HepG2 (cell line): ENCODE data around the gene PPP1R13L. TPM values are rescaled to one million over a fixed set of nuclear protein-coding genes. Genes with fewer than 3 reads are reported as not detected.

Experiments
- ATAC-seq: fragments of 200-7000 bp; cut with Tn5 transposase; 3 replicates; pipeline ENCODE4 v1.9.1; 2020; ENCODE audit warnings: mild to moderate bottlenecking, moderate library complexity
- Bru-seq: library from RNA; stranded (reverse); fragments of 400-500 nt; gene quantifications from one replicate; lab custom pipeline; 2021; lab: Mats Ljungman, UMichigan
- BruChase-seq, 2 experiments: library from RNA; stranded (reverse); fragments of 400-500 nt; gene quantifications; one replicate each; lab custom pipeline; 2021; lab: Mats Ljungman, UMichigan
- BruUV-seq: library from RNA; stranded (reverse); fragments of 400-500 nt; replicated peaks from 2 replicates; lab custom pipeline; 2021; lab: Mats Ljungman, UMichigan
- CTCF ChIA-PET: fragments of 300-600 bp; formaldehyde crosslinking; extraction: SDS; loops from one replicate; lab custom pipeline; 2021; ENCODE audit warnings: low total read pairs, inconsistent platforms, low intra/inter-chr PET ratio; lab: Yijun Ruan, JAX
- POLR2A ChIA-PET: fragments of 350-600 bp; sonication (Branson Sonifier 250); formaldehyde crosslinking; loops from one replicate; lab custom pipeline; 2020; ENCODE audit warnings: antibody characterized with exemption, inconsistent platforms; lab: Yijun Ruan, JAX
- DNase-seq: peaks from one replicate; pipeline ENCODE4 v3.0.0-alpha.2; 2015; ENCODE audit warnings: low spot score
- FAIRE-seq: peaks from 3 replicates; lab custom pipeline; 2011; peaks lifted over from hg19 to GRCh38; lab: Jason Lieb, UNC
- H2AFZ ChIP-seq: one replicate; pipeline ENCODE4 v1.6.1; 2011; ENCODE audit warnings: low read length, inconsistent platforms
- H3K27ac ChIP-seq: fragments of 300-600 bp; 3 replicates; pipeline ENCODE4 v1.8.0; 2011; ENCODE audit warnings: mixed run types, mild to moderate bottlenecking, mixed read lengths, low read length, inconsistent platforms; ENCODE audit not compliant: insufficient read depth; ENCODE audit errors: extremely low read length
- H3K27me3 ChIP-seq, 2 experiments: fragments of 200-600 bp in 1 of 2; 2 replicates in 1 of 2; 3 replicates in 1 of 2; pipeline versions ENCODE4 v1.6.0 to v1.8.0; 2011; ENCODE audit warnings: low read length in 2 of 2, mild to moderate bottlenecking in 2 of 2, moderate library complexity in 2 of 2, inconsistent platforms in 1 of 2; ENCODE audit not compliant: insufficient read depth in 2 of 2, control insufficient read depth in 1 of 2
- H3K36me3 ChIP-seq, 2 experiments: fragments of 200-600 bp in 1 of 2; replicated peaks in 1 of 2; 2 replicates in 1 of 2; 3 replicates in 1 of 2; pipeline versions ENCODE4 v1.5.1 to v1.8.0; 2011; ENCODE audit warnings: low read length in 2 of 2, inconsistent platforms in 1 of 2; ENCODE audit not compliant: insufficient read depth in 2 of 2, control insufficient read depth in 1 of 2
- H3K4me1 ChIP-seq: 2 replicates; pipeline ENCODE4 v1.5.1; 2012; ENCODE audit warnings: low read length, inconsistent platforms; ENCODE audit not compliant: insufficient read depth
- H3K4me2 ChIP-seq: 2 replicates; pipeline ENCODE4 v1.6.0; 2011; ENCODE audit warnings: low read depth, low read length, inconsistent platforms
- H3K4me3 ChIP-seq, 3 experiments: fragments of 200-600 bp in 1 of 3; sonication (generic), shearing (Covaris generic) in 1 of 3; replicated peaks in 1 of 3; 2 replicates each; pipeline ENCODE4 v1.5.1; 2011 to 2016; ENCODE audit warnings: low read length in 3 of 3, inconsistent platforms in 2 of 3, low read depth in 2 of 3, mild to moderate bottlenecking in 2 of 3, control low read depth in 1 of 3, mixed read lengths in 1 of 3; ENCODE audit not compliant: insufficient read depth in 1 of 3
- H3K79me2 ChIP-seq: one replicate; pipeline ENCODE4 v1.6.1; 2011; ENCODE audit warnings: low read length, inconsistent platforms; ENCODE audit not compliant: insufficient read depth
- H3K9ac ChIP-seq: 2 replicates; pipeline ENCODE4 v1.6.0; 2011; ENCODE audit warnings: mild to moderate bottlenecking, low read depth, low read length, inconsistent platforms; ENCODE audit not compliant: insufficient read depth
- H3K9me3 ChIP-seq: 2 replicates; pipeline ENCODE4 v1.5.1; 2012; ENCODE audit warnings: mild to moderate bottlenecking, low read length
- H4K20me1 ChIP-seq: 2 replicates; pipeline ENCODE4 v1.6.0; 2011; ENCODE audit warnings: inconsistent platforms, mild to moderate bottlenecking, low read length, moderate library complexity; ENCODE audit not compliant: insufficient read depth
- CREB1 ChIP-seq, 2 experiments: fragments of 450-650 bp in 1 of 2; IDR thresholded peaks; 2 replicates each; pipeline ENCODE4 v1.6.1; 2016 to 2017; ENCODE audit warnings: control low read depth in 1 of 2, mild to moderate bottlenecking in 1 of 2, missing compliant biosample characterization in 1 of 2, missing genetic modification characterization in 1 of 2
- ZHX2 ChIP-seq, 2 experiments: sonication (generic) in 1 of 2; formaldehyde crosslinking in 1 of 2; IDR thresholded peaks; 2 replicates each; pipeline versions ENCODE4 v1.6.1 to v1.9.0; 2014 to 2022; ENCODE audit warnings: antibody characterized with exemption in 1 of 2, borderline replicate concordance in 1 of 2, inconsistent platforms in 1 of 2, low read depth in 1 of 2, missing genetic modification reagents in 1 of 2
- ZNF260 ChIP-seq: sonication (generic); formaldehyde crosslinking; IDR thresholded peaks from 2 replicates; pipeline ENCODE4 v1.4.0; 2020; ENCODE audit warnings: missing genetic modification reagents, low read depth, mild to moderate bottlenecking, borderline replicate concordance
- ZNF768 ChIP-seq: sonication (generic); formaldehyde crosslinking; IDR thresholded peaks from 2 replicates; pipeline ENCODE4 v1.4.0; 2020; ENCODE audit warnings: missing genetic modification reagents
- ZSCAN29 ChIP-seq: sonication (generic); formaldehyde crosslinking; conservative IDR thresholded peaks from 2 replicates; pipeline ENCODE4 v1.4.0; 2020; ENCODE audit warnings: mild to moderate bottlenecking, missing genetic modification reagents
- WGBS: methylation state at CpG from one replicate; pipeline ENCODE4 v1.1.6; 2017; ENCODE audit warnings: low lambda C conversion rate; 5-methylcytosine and 5-hydroxymethylcytosine counted together
- in situ Hi-C: cut with HindIII; loops from 2 replicates; pipeline ENCODE4 v1.10.0; 2017; ENCODE audit warnings: low pct_unique_long_range_greater_than_20kb; ENCODE audit not compliant: extremely low pct_ligation_motif_present
- intact Hi-C: fragments of 100-400 bp; cut with micrococcal nuclease; formaldehyde crosslinking; loops from one replicate; pipeline ENCODE4 v1.10.0; 2022; ENCODE audit not compliant: unreplicated experiment
- long read RNA-seq, 2 experiments: library from RNA in 1 of 2; library from polyadenylated mRNA in 1 of 2; stranded (forward) in 1 of 2; unstranded in 1 of 2; transcript quantifications; one replicate each; pipeline ENCODE4 v2.0.0, GENCODE V29; 2019 to 2022
- polyA minus RNA-seq, 3 experiments: library from RNA; depleted of rRNA, polyadenylated mRNA; stranded (reverse); fragments of >200 nt; gene quantifications; 2 replicates each; pipeline ENCODE4 v1.2.3, GENCODE V29; 2011; ENCODE audit warnings: low replicate concordance in 1 of 3
- polyA plus RNA-seq, 8 experiments: library from polyadenylated mRNA; depleted of rRNA in 3 of 8; stranded (reverse) in 7 of 8; unstranded in 1 of 8; fragments of >200 nt; fragmentation: Illumina TruSeq in 4 of 8; extraction: Trizol in 4 of 8; gene quantifications; 2 replicates each; pipeline versions ENCODE4 v1.2.1 to v1.2.3, GENCODE V29; 2011 to 2016; ENCODE audit warnings: low read depth in 4 of 8, missing spikeins in 1 of 8, mixed read lengths in 1 of 8; ENCODE audit not compliant: insufficient read depth in 1 of 8
- total RNA-seq, 5 experiments: library from RNA; depleted of rRNA; stranded (reverse); fragments of >200 nt; fragmentation: Illumina TruSeq; extraction: Trizol; gene quantifications; 2 replicates each; pipeline ENCODE4 v1.2.3, GENCODE V29; 2016; ENCODE audit warnings: low read depth in 1 of 5

PPP1R13L gene, protein sequence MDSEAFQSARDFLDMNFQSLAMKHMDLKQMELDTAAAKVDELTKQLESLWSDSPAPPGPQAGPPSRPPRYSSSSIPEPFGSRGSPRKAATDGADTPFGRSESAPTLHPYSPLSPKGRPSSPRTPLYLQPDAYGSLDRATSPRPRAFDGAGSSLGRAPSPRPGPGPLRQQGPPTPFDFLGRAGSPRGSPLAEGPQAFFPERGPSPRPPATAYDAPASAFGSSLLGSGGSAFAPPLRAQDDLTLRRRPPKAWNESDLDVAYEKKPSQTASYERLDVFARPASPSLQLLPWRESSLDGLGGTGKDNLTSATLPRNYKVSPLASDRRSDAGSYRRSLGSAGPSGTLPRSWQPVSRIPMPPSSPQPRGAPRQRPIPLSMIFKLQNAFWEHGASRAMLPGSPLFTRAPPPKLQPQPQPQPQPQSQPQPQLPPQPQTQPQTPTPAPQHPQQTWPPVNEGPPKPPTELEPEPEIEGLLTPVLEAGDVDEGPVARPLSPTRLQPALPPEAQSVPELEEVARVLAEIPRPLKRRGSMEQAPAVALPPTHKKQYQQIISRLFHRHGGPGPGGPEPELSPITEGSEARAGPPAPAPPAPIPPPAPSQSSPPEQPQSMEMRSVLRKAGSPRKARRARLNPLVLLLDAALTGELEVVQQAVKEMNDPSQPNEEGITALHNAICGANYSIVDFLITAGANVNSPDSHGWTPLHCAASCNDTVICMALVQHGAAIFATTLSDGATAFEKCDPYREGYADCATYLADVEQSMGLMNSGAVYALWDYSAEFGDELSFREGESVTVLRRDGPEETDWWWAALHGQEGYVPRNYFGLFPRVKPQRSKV
- total RNA-seq (2016; rRNA removed; fragmentation: Illumina TruSeq; extraction: Trizol) (1.3 and 1.6 TPM in 2 replicates), polyA plus RNA-seq (2011; rRNA removed) (6.6 and 8.8 TPM in 2 replicates), polyA minus RNA-seq (2011; rRNA and poly(A)+ RNA removed; ENCODE audit: low replicate concordance) (6.9 and 17.3 TPM in 2 replicates), Bru-seq, nascent RNA (percentile 43 among the genes with signal in this experiment), BruChase-seq, experiment 1, labeled RNA remaining after a 6-hour chase (percentile 50 among the genes with signal in this experiment), BruChase-seq, experiment 2, labeled RNA remaining after a 2-hour chase (percentile 48 among the genes with signal in this experiment)
- 1.1 TPM in 2 replicates for total RNA-seq (2016; cell fraction: cytosol; rRNA removed; fragmentation: Illumina TruSeq; extraction: Trizol; ENCODE audit: low read depth)
- 1.5 and 1.9 TPM in 2 replicates for total RNA-seq (2016; cell fraction: insoluble cytoplasmic fraction; rRNA removed; fragmentation: Illumina TruSeq; extraction: Trizol)
- total RNA-seq (2016; cell fraction: membrane; rRNA removed; fragmentation: Illumina TruSeq; extraction: Trizol): 2.2 and 2.4 TPM in 2 replicates
- total RNA-seq (2016; cell fraction: nucleus; rRNA removed; fragmentation: Illumina TruSeq; extraction: Trizol): 3.1 and 3.3 TPM in 2 replicates
- 3.8 and 5.5 TPM in 2 replicates for polyA plus RNA-seq (2011; cell fraction: cytosol; rRNA removed)
- polyA plus RNA-seq (2011; cell fraction: nucleus; rRNA removed): 38.9 and 47.2 TPM in 2 replicates
- 18.0 and 19.6 TPM in 2 replicates for polyA plus RNA-seq (2012)
- 0.78 and 1.1 TPM in 2 replicates for polyA plus RNA-seq (2016; cell fraction: cytosol; fragmentation: Illumina TruSeq; extraction: Trizol; ENCODE audit: low read depth)
- 3.8 and 3.9 TPM in 2 replicates for polyA plus RNA-seq (2016; cell fraction: insoluble cytoplasmic fraction; fragmentation: Illumina TruSeq; extraction: Trizol; ENCODE audit: low read depth)
- 1.6 and 1.9 TPM in 2 replicates for polyA plus RNA-seq (2016; cell fraction: membrane; fragmentation: Illumina TruSeq; extraction: Trizol; ENCODE audit: low read depth)
- 8.3 and 10.5 TPM in 2 replicates for polyA plus RNA-seq (2016; cell fraction: nucleus; fragmentation: Illumina TruSeq; extraction: Trizol; ENCODE audit: insufficient read depth, low read depth)
- polyA minus RNA-seq (2011; cell fraction: cytosol; rRNA and poly(A)+ RNA removed): 13.4 and 14.9 TPM in 2 replicates
- 8.0 and 9.2 TPM in 2 replicates for polyA minus RNA-seq (2011; cell fraction: nucleus; rRNA and poly(A)+ RNA removed)
- long read RNA-seq, experiment 1, partial matches to known transcripts: 4 of 5 reads
- long read RNA-seq, experiment 1, other reads (novel, unspliced or antisense): 0 of 5 reads
- long read RNA-seq, experiment 2, transcript PPP1R13L-201 (13 exons, 3,104 nt): major isoform, 6 of 15 reads
- long read RNA-seq, experiment 2, partial matches to known transcripts: 2 of 15 reads
- long read RNA-seq, experiment 2, other reads (novel, unspliced or antisense): 4 of 15 reads

GRCh38 chr19:45404557-45405434 lies at the start of gene PPP1R13L:
TSS of gene PPP1R13L (minus strand) at chr19:45405069. CDS start at chr19:45398318, 6,751 bp downstream.
- no peak for FAIRE-seq
- TF ChIP-seq ZNF768 (CRISPR knock-in tag): peak; percentile 56; the same call in 1 of the 2 replicates
- TF ChIP-seq ZNF260 (CRISPR knock-in tag): no peak
- peak; percentile 19; the same call in 1 of the 2 replicates for TF ChIP-seq ZSCAN29
- TF ChIP-seq ZHX2 (IDR thresholded peaks at IDR 0.05; ENCODE audit: low read depth): no peak
- TF ChIP-seq ZHX2 (CRISPR knock-in tag; IDR thresholded peaks at IDR 0.05; ENCODE audit: borderline replicate concordance): no peak
- no peak for TF ChIP-seq CREB1 (IDR thresholded peaks at IDR 0.05)
- 0 out of 2 replicates have a peak, but pooled peaks have one; percentile 8 for TF ChIP-seq CREB1 (CRISPR knock-in tag; IDR thresholded peaks at IDR 0.05)

More at GRCh38 chr19:45404557-45405434, at the start of gene PPP1R13L:
- BruUV-seq: TSS peak; percentile 39
- H3K4me1 ChIP-seq: peaks cover 29% of the 10 kb centered on the region
- ChIA-PET CTCF (interaction anchor here (1.0 to 2.8 kb wide), 4 partner anchors 21 to 81 kb away, joined by 3 to 19 read pairs (median 8); no protein-coding TSS in a partner anchor), POLR2A (interaction anchor here (1.0 to 1.5 kb wide), 4 partner anchors 28 to 74 kb away, joined by 3 to 10 read pairs (median 3); no protein-coding TSS in a partner anchor)
- peak within 1 kb of the TSS; percentile 75 to 84 (median 84) for H3K4me3 ChIP-seq
- H3K79me2 ChIP-seq: peaks cover 23% of the 10 kb centered on the region
- WGBS: 1% methylated on average over 22 of the region's 46 CpGs
- ATAC-seq (peak; percentile 70), DNase-seq (peak; percentile 76)
- H3K27ac ChIP-seq: peak within 1 kb of the TSS; percentile 92
- peak within 1 kb of the TSS; percentile 85 for H3K4me2 ChIP-seq
- in situ Hi-C loops: no loop called here
- H2AFZ ChIP-seq: peak within 1 kb of the TSS; percentile 65
- peak within 1 kb of the TSS; percentile 94 for H3K9ac ChIP-seq
- H3K36me3 ChIP-seq: peaks cover 7 to 8% of the 10 kb centered on the region in 2 experiments; a peak in 3 of 5 replicates
- H4K20me1 ChIP-seq: no peaks in the 10 kb centered on the region
- intact Hi-C loops: loop anchor here (1.0 kb wide), 2 partner anchors 20 to 24 kb away; no protein-coding TSS in a partner anchor
- no peaks in the 10 kb centered on the region for H3K9me3 ChIP-seq
- no peaks in the 10 kb centered on the region; a peak in 1 of 5 replicates for H3K27me3 ChIP-seq
